Measurements from ENCODE around the gene TNP2.

Gene TNP2

DNA sequence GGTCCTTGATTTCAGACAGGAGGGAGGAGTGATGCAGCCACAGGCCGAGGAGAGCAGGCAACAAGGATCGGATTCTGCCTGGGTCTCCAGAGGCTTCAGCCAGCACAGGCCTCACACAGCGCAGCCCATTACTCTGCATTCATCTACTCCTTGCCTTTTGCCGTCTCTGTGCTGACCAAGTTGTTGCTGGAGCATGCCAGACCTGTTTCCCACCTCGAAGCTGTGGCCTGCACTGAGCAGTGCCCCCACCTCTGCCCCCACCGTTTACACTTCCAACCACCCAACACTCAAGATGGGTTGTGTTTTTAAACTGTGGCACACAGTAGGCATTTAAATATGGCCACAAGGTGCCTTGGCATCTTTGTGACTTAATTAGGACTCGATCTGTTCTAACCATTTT is 5.8 kb upstream of the TNP2 start:
- Histone ChIP-seq H3K9ac (ENCODE audit: low read length) (no peak overlapping the region), H3K79me2 (ENCODE audit: insufficient read depth, low read length) (no peaks in the 10 kb centered on the region), H3F3A (ENCODE audit: insufficient read depth, low read length) (no peaks in the 10 kb centered on the region), H3K27ac (ENCODE audit: low read depth, low read length, poor library complexity, severe bottlenecking) (no peak overlapping the region), H3K27me3 (ENCODE audit: insufficient read depth, low read length) (no peaks in the 10 kb centered on the region), H3K4me2 (ENCODE audit: low read length) (no peak overlapping the region), H4K20me1 (ENCODE audit: insufficient read depth, low read length) (no peaks in the 10 kb centered on the region), H2AFZ (ENCODE audit: low read length) (no peak overlapping the region), H3K4me1 (ENCODE audit: insufficient read depth, low read length, severe bottlenecking) (peaks cover 13% of the 10 kb centered on the region), H3K4me3 (ENCODE audit: low read depth, low read length, poor library complexity, severe bottlenecking) (no peak overlapping the region), H3K9me2 (ENCODE audit: low read depth, low read length) (no peaks in the 10 kb centered on the region), H3K36me3 (ENCODE audit: insufficient read depth, low read length) (no peaks in the 10 kb centered on the region; the same call in 1 of the 2 replicates), H3K9me3 (ENCODE audit: low read length) (no peaks in the 10 kb centered on the region)
- TF ChIP-seq, protein P1, sequence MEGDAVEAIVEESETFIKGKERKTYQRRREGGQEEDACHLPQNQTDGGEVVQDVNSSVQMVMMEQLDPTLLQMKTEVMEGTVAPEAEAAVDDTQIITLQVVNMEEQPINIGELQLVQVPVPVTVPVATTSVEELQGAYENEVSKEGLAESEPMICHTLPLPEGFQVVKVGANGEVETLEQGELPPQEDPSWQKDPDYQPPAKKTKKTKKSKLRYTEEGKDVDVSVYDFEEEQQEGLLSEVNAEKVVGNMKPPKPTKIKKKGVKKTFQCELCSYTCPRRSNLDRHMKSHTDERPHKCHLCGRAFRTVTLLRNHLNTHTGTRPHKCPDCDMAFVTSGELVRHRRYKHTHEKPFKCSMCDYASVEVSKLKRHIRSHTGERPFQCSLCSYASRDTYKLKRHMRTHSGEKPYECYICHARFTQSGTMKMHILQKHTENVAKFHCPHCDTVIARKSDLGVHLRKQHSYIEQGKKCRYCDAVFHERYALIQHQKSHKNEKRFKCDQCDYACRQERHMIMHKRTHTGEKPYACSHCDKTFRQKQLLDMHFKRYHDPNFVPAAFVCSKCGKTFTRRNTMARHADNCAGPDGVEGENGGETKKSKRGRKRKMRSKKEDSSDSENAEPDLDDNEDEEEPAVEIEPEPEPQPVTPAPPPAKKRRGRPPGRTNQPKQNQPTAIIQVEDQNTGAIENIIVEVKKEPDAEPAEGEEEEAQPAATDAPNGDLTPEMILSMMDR (IDR thresholded peaks at IDR 0.05; ENCODE audit: low read length): no peak
- no peak for TF ChIP-seq EZH2 (IDR thresholded peaks at IDR 0.05; ENCODE audit: borderline replicate concordance, low read length)

DNA sequence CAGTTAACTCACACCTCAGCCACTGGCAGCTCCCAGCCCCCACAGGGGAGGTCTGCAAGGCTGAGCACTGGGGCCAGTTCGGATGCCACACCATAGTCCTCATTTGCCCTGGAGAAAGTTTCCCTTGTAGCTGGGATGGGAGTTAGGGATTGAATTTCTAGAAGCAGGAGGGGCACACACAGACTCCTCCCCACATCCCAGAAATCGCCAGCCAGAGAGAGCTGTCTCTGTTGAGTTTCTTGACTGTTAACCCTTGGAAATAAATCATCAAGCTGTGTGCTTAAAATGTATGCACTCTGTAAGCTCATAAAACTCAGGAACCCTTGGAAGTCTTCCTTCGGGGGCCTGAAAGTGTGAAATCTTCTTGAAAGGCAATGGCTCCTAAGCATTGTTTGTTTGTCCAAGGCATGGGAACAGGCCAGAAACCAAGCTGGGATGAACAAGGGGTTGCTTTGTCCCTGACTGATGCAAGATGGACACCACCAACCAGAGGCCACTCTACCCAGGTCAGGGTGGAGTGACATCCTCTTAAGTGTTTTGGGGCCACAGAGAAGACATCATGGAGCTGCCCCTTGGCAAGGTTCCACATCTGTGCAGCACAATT is 4.7 kb upstream of the TNP2 start:
- Histone ChIP-seq H3K27me3 (ENCODE audit: insufficient read depth, low read length) (no peaks in the 10 kb centered on the region), H3K9me2 (ENCODE audit: low read depth, low read length) (no peaks in the 10 kb centered on the region), H3K36me3 (ENCODE audit: insufficient read depth, low read length) (no peaks in the 10 kb centered on the region; the same call in 1 of the 2 replicates), H4K20me1 (ENCODE audit: insufficient read depth, low read length) (no peaks in the 10 kb centered on the region), H3K9me3 (ENCODE audit: low read length) (no peaks in the 10 kb centered on the region), H3K4me1 (ENCODE audit: insufficient read depth, low read length, severe bottlenecking) (peaks cover 2% of the 10 kb centered on the region), H3F3A (ENCODE audit: insufficient read depth, low read length) (no peaks in the 10 kb centered on the region), H3K9ac (ENCODE audit: low read length) (no peak overlapping the region), H3K4me3 (ENCODE audit: low read depth, low read length, poor library complexity, severe bottlenecking) (no peak overlapping the region), H3K4me2 (ENCODE audit: low read length) (no peak overlapping the region), H2AFZ (ENCODE audit: low read length) (no peak overlapping the region), H3K27ac (ENCODE audit: low read depth, low read length, poor library complexity, severe bottlenecking) (no peak overlapping the region), H3K79me2 (ENCODE audit: insufficient read depth, low read length) (no peaks in the 10 kb centered on the region)
- TF ChIP-seq EZH2 (IDR thresholded peaks at IDR 0.05; ENCODE audit: borderline replicate concordance, low read length): no peak
- TF ChIP-seq, protein P1 (IDR thresholded peaks at IDR 0.05; ENCODE audit: low read length): no peak

DNA sequence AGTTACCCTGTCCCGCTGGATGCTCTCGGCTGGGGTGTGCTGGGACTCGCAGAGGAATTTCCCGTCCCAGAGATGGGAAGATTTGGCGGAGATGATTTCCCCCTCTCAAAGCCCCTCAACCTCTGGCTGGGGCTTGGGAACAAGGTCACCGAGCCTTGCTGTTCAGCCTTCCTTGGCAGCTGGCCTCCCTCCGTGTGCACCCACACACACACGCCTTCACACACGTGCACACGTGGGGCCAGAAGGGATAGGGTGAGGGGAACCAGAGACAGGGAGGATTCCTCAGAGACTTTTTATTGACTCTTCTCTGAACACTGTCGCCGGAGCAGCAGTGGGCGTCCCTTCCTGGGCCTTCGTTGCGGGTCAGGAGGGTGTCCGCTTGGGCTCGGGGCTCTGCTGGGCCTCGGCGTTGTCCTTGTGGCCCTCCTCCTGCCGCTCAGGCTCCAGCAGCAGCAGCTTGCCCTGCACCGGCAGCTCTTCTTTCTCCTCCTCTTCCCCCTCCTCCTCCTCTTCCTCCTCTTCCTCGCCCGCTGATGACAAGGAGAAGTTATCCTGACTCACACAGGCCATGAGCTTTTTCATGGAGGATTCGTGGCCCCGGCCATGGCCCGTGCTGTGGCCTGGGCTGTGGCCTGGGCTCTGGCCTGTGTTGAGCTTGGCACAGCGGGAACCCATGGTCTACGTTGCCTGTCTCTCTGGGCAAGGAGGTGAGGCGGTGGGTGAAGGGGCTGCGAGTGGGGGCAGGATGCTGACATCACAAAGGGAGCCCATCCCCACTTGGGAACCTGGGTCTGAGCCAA is 4.0 kb upstream of the TNP2 start, which contains the start of gene PRM3:
Gene PRM3, minus strand, starts transcription at position 709 of the 800 bp plus-strand sequence. Its CDS starts 34 bp downstream, at position 675.
- H3K9me3 ChIP-seq (ENCODE audit: low read length): no peaks in the 10 kb centered on the region
- no peak within 1 kb of the TSS for H2AFZ ChIP-seq (ENCODE audit: low read length)
- no peaks in the 10 kb centered on the region for H3K4me1 ChIP-seq (ENCODE audit: insufficient read depth, low read length, severe bottlenecking)
- no peak within 1 kb of the TSS for H3K9ac ChIP-seq (ENCODE audit: low read length)
- no peaks in the 10 kb centered on the region for H4K20me1 ChIP-seq (ENCODE audit: insufficient read depth, low read length)
- no peaks in the 10 kb centered on the region; the same call in 1 of the 2 replicates for H3K36me3 ChIP-seq (ENCODE audit: insufficient read depth, low read length)
- no peak within 1 kb of the TSS for H3K4me2 ChIP-seq (ENCODE audit: low read length)
- H3K27ac ChIP-seq (ENCODE audit: low read depth, low read length, poor library complexity, severe bottlenecking): no peak within 1 kb of the TSS
- no peaks in the 10 kb centered on the region for H3F3A ChIP-seq (ENCODE audit: insufficient read depth, low read length)
- H3K79me2 ChIP-seq (ENCODE audit: insufficient read depth, low read length): no peaks in the 10 kb centered on the region
- TF ChIP-seq, protein P1 (IDR thresholded peaks at IDR 0.05; ENCODE audit: low read length): no peak
- H3K27me3 ChIP-seq (ENCODE audit: insufficient read depth, low read length): no peaks in the 10 kb centered on the region
- no peak within 1 kb of the TSS for H3K4me3 ChIP-seq (ENCODE audit: low read depth, low read length, poor library complexity, severe bottlenecking)
- no peaks in the 10 kb centered on the region for H3K9me2 ChIP-seq (ENCODE audit: low read depth, low read length)
